H9 (cell line): Measurements from ENCODE around the gene EFNB3. TPM values are rescaled to one million over a fixed set of nuclear protein-coding genes. Genes with fewer than 3 reads are reported as not detected.

ENCODE experiments used
- DNase-seq: peaks from one replicate; pipeline ENCODE4 v3.0.0-alpha.2; 2017
- H2AFZ ChIP-seq: one replicate; pipeline ENCODE4 v1.6.1; 2013; ENCODE audit warnings: mild to moderate bottlenecking, low read length, control low read depth, moderate library complexity
- H2AK5ac ChIP-seq: 2 replicates; pipeline ENCODE4 v1.6.1; 2013; ENCODE audit warnings: low read length, control low read depth, mixed read lengths; ENCODE audit not compliant: insufficient read length
- H2BK120ac ChIP-seq: one replicate; pipeline ENCODE4 v1.6.1; 2013; ENCODE audit warnings: low read depth, mild to moderate bottlenecking, low read length, control low read depth, inconsistent platforms; ENCODE audit not compliant: poor library complexity, severe bottlenecking
- H2BK12ac ChIP-seq: 2 replicates; pipeline ENCODE4 v1.6.1; 2013; ENCODE audit warnings: low read length, control low read depth, mixed read lengths, low read depth; ENCODE audit not compliant: insufficient read length
- H2BK15ac ChIP-seq: 2 replicates; pipeline ENCODE4 v1.6.1; 2013; ENCODE audit warnings: low read depth, low read length, control low read depth
- H2BK20ac ChIP-seq: one replicate; pipeline ENCODE4 v1.6.1; 2013; ENCODE audit warnings: low read depth, mild to moderate bottlenecking, low read length, control low read depth, inconsistent platforms; ENCODE audit not compliant: poor library complexity, severe bottlenecking
- H2BK5ac ChIP-seq: 2 replicates; pipeline ENCODE4 v1.6.1; 2013; ENCODE audit warnings: low read length, control low read depth, mixed read lengths; ENCODE audit not compliant: insufficient read length
- H3K14ac ChIP-seq: 2 replicates; pipeline ENCODE4 v1.6.1; 2013; ENCODE audit warnings: low read length, control low read depth; ENCODE audit not compliant: insufficient read depth
- H3K18ac ChIP-seq: 2 replicates; pipeline ENCODE4 v1.6.1; 2013; ENCODE audit warnings: low read depth, mild to moderate bottlenecking, mixed read lengths, low read length, control low read depth; ENCODE audit not compliant: insufficient read length
- H3K23ac ChIP-seq: 2 replicates; pipeline ENCODE4 v1.6.1; 2013; ENCODE audit warnings: low read length, control low read depth, mixed read lengths, low read depth; ENCODE audit not compliant: insufficient read length
- H3K23me2 ChIP-seq: 2 replicates; pipeline ENCODE4 v1.6.1; 2013; ENCODE audit warnings: low read depth, mild to moderate bottlenecking, mixed read lengths, low read length, control low read depth; ENCODE audit not compliant: insufficient read length, poor library complexity, severe bottlenecking
- H3K27ac ChIP-seq: 2 replicates; pipeline ENCODE4 v1.5.1; 2013; ENCODE audit warnings: low read length, control low read depth, mixed read lengths, low read depth; ENCODE audit not compliant: insufficient read length
- H3K27me3 ChIP-seq: 2 replicates; pipeline ENCODE4 v1.6.1; 2013; ENCODE audit warnings: low read length, control low read depth, inconsistent platforms; ENCODE audit not compliant: insufficient read depth
- H3K4ac ChIP-seq: 2 replicates; pipeline ENCODE4 v1.6.1; 2013; ENCODE audit warnings: low read depth, mild to moderate bottlenecking, control low read depth, inconsistent platforms, low read length, moderate library complexity
- H3K4me1 ChIP-seq: 2 replicates; pipeline ENCODE4 v1.6.1; 2013; ENCODE audit warnings: low read length, control low read depth, inconsistent platforms; ENCODE audit not compliant: insufficient read depth
- H3K4me2 ChIP-seq: 2 replicates; pipeline ENCODE4 v1.6.1; 2013; ENCODE audit warnings: low read length, control low read depth, mixed read lengths; ENCODE audit not compliant: insufficient read length, insufficient read depth
- H3K56ac ChIP-seq: 2 replicates; pipeline ENCODE4 v1.6.1; 2013; ENCODE audit warnings: low read depth, mild to moderate bottlenecking, mixed read lengths, low read length, control low read depth; ENCODE audit not compliant: insufficient read length
- H3K79me1 ChIP-seq: 2 replicates; pipeline ENCODE4 v1.6.1; 2013; ENCODE audit warnings: low read depth, mild to moderate bottlenecking, moderate library complexity, low read length, control low read depth, inconsistent platforms; ENCODE audit not compliant: insufficient read depth, poor library complexity, severe bottlenecking
- H3K79me2 ChIP-seq: 2 replicates; pipeline ENCODE4 v1.6.1; 2013; ENCODE audit warnings: low read length, control low read depth, inconsistent platforms; ENCODE audit not compliant: insufficient read depth
- H3K9ac ChIP-seq: 2 replicates; pipeline ENCODE4 v1.6.1; 2013; ENCODE audit warnings: low read length, control low read depth, mixed read lengths; ENCODE audit not compliant: insufficient read length; ENCODE audit errors: extremely low read depth
- H3K9me3 ChIP-seq: one replicate; pipeline ENCODE4 v1.6.1; 2013; ENCODE audit warnings: low read depth, low read length, inconsistent platforms; ENCODE audit not compliant: control insufficient read depth
- H3T11ph ChIP-seq: one replicate; pipeline ENCODE4 v1.6.1; 2013; ENCODE audit warnings: mild to moderate bottlenecking, low read length, control low read depth, inconsistent platforms
- H4K20me1 ChIP-seq: one replicate; pipeline ENCODE4 v1.6.1; 2013; ENCODE audit not compliant: control insufficient read depth, insufficient read length, insufficient read depth
- H4K5ac ChIP-seq: 2 replicates; pipeline ENCODE4 v1.6.1; 2013; ENCODE audit warnings: low read depth, mild to moderate bottlenecking, mixed read lengths, low read length, control low read depth; ENCODE audit not compliant: insufficient read length
- H4K8ac ChIP-seq: replicated peaks from 2 replicates; pipeline ENCODE4 v1.6.1; 2013; ENCODE audit warnings: low read length, control low read depth, mixed read lengths, low read depth; ENCODE audit not compliant: insufficient read length
- H4K91ac ChIP-seq: 2 replicates; pipeline ENCODE4 v1.6.1; 2013; ENCODE audit warnings: low read depth, mild to moderate bottlenecking, moderate library complexity, mixed read lengths, low read length, control low read depth; ENCODE audit not compliant: insufficient read length
- H3K27ac Mint-ChIP-seq, 3 experiments: 2 replicates in 2 of 3; 3 replicates in 1 of 3; pipeline ENCODE4 v1.8.0; 2020 to 2021; ENCODE audit warnings: mixed read lengths in 3 of 3, mild to moderate bottlenecking in 1 of 3, moderate library complexity in 1 of 3
- H3K27me3 Mint-ChIP-seq: 2 replicates; pipeline ENCODE4 v1.8.0; 2021; ENCODE audit warnings: low read depth, mild to moderate bottlenecking, moderate library complexity, mixed read lengths
- H3K36me3 Mint-ChIP-seq, 3 experiments: 2 replicates in 2 of 3; 3 replicates in 1 of 3; pipeline ENCODE4 v1.8.0; 2020 to 2021; ENCODE audit warnings: low read depth in 3 of 3, mixed read lengths in 3 of 3; ENCODE audit not compliant: insufficient read depth in 1 of 3
- H3K4me1 Mint-ChIP-seq, 2 experiments: 2 replicates each; pipeline ENCODE4 v1.8.0; 2020; ENCODE audit warnings: mixed read lengths in 2 of 2
- H3K4me3 Mint-ChIP-seq, 2 experiments: 2 replicates in 1 of 2; 3 replicates in 1 of 2; pipeline ENCODE4 v1.8.0; 2020 to 2021; ENCODE audit warnings: mild to moderate bottlenecking in 2 of 2, mixed read lengths in 2 of 2, moderate library complexity in 1 of 2
- H3K9me3 Mint-ChIP-seq, 2 experiments: 2 replicates in 1 of 2; 3 replicates in 1 of 2; pipeline ENCODE4 v1.8.0; 2020; ENCODE audit warnings: mild to moderate bottlenecking in 2 of 2, mixed read lengths in 2 of 2, moderate library complexity in 1 of 2
- CTCF ChIP-seq: fragments of 200-600 bp; sonication (generic); conservative IDR thresholded peaks from 3 replicates; pipeline ENCODE4 v1.8.0; 2021; ENCODE audit warnings: antibody characterized with exemption, mild to moderate bottlenecking
- WGBS: extraction: QIAGEN DNeasy Blood & Tissue Kit; methylation state at CpG from one replicate; pipeline ENCODE4 v1.1.7; 2013; ENCODE audit warnings: missing lambda C conversion rate, low lambda C conversion rate, mixed read lengths; ENCODE audit not compliant: insufficient read length; ENCODE audit errors: extremely low coverage; 5-methylcytosine and 5-hydroxymethylcytosine counted together
- total RNA-seq: library from RNA; stranded (reverse); gene quantifications from 2 replicates; pipeline ENCODE4 v1.2.1, GENCODE V29; 2021

The EFNB3 gene
- total RNA-seq, 1 experiment from 2014 or later = 11.3 TPM

- Mint-ChIP-seq H3K36me3 (peaks cover 5 to 20% (median 17%) of the 10 kb centered on the region in 3 experiments; a peak in 6 of 7 replicates), H3K4me1 (peaks cover 29 to 31% of the 10 kb centered on the region in 2 experiments), H3K9me3 (no peaks in the 10 kb centered on the region), H3K4me3 (no peak overlapping the region), H3K27me3 (peaks cover 20% of the 10 kb centered on the region), H3K27ac (no peak overlapping the region)
- no peak overlapping the region for H2BK12ac ChIP-seq
- no peaks in the 10 kb centered on the region for H3K9me3 ChIP-seq
- no peak overlapping the region for H2BK15ac ChIP-seq
- no peaks in the 10 kb centered on the region for H3K79me1 ChIP-seq
- no peak overlapping the region for H3K4ac ChIP-seq
- no CpG with 5 or more reads among the region's 14 CpGs for WGBS
- no peaks in the 10 kb centered on the region; the same call in 1 of the 2 replicates for H3K27me3 ChIP-seq
- H3K9ac ChIP-seq = no peak overlapping the region
- no peak overlapping the region for H2BK5ac ChIP-seq
- H4K91ac ChIP-seq = no peak overlapping the region
- no peak overlapping the region for H2BK120ac ChIP-seq
- H3K27ac ChIP-seq = no peak overlapping the region
- peaks cover 18% of the 10 kb centered on the region for H3K23me2 ChIP-seq
- no peak overlapping the region for H2AFZ ChIP-seq
- H3K14ac ChIP-seq = no peak overlapping the region
- no peak overlapping the region for H3K18ac ChIP-seq
- H4K8ac ChIP-seq = no peak overlapping the region
- H4K20me1 ChIP-seq = no peaks in the 10 kb centered on the region
- DNase-seq = no peak
- no peaks in the 10 kb centered on the region for H3K79me2 ChIP-seq
- no peak overlapping the region for H4K5ac ChIP-seq
- H3K23ac ChIP-seq = no peak overlapping the region
- TF ChIP-seq CTCF = no peak
- no peaks in the 10 kb centered on the region; the same call in 1 of the 2 replicates for H3K4me1 ChIP-seq
- H3K56ac ChIP-seq = no peak overlapping the region
- H3K4me2 ChIP-seq = no peak overlapping the region
- no peak overlapping the region for H3T11ph ChIP-seq
- H2AK5ac ChIP-seq = no peak overlapping the region
- no peak overlapping the region for H2BK20ac ChIP-seq
Measured at GRCh38 chr17:7701681-7702080, 3.3 kb upstream of the EFNB3 start.
